MG63 (cell line): Measurements from ENCODE around the gene JAZF1. TPM values are rescaled to one million over a fixed set of nuclear protein-coding genes. Genes with fewer than 3 reads are reported as not detected.
"Not testable (repeated sequence)": the region's sequence is repeated elsewhere in the genome, so short reads cannot be mapped to it uniquely, and the experiment has no call there.

Experiments
- DNase-seq: peaks from one replicate; pipeline ENCODE4 v3.0.0-alpha.2; 2020
- H3K27me3 ChIP-seq: fragments of 250-450 bp; sonication (Bioruptor Pico); 2 replicates; pipeline ENCODE4 v1.5.1; 2020; ENCODE audit warnings: mild to moderate bottlenecking, moderate library complexity
- H3K36me3 ChIP-seq: fragments of 250-450 bp; sonication (Bioruptor Pico); 2 replicates; pipeline ENCODE4 v1.5.1; 2020; ENCODE audit warnings: mild to moderate bottlenecking, moderate library complexity
- H3K4me3 ChIP-seq: fragments of 250-450 bp; sonication (Bioruptor Pico); 2 replicates; pipeline ENCODE4 v1.5.1; 2020; ENCODE audit warnings: mild to moderate bottlenecking, moderate library complexity
- H3K9me3 ChIP-seq: fragments of 250-450 bp; sonication (Bioruptor Pico); 2 replicates; pipeline ENCODE4 v1.5.1; 2020; ENCODE audit warnings: mild to moderate bottlenecking, moderate library complexity
- total RNA-seq: library from RNA; depleted of rRNA; stranded (reverse); fragments of >200 nt; shearing (Covaris generic); gene quantifications from 2 replicates; pipeline ENCODE4 v1.2.3, GENCODE V29; 2014; ENCODE audit warnings: low replicate concordance

The JAZF1 gene
- total RNA-seq, 1 experiment from 2014 or later, result 7.6 TPM

- H3K36me3 ChIP-seq, result no peaks in the 10 kb centered on the region
- no peaks in the 10 kb centered on the region for H3K9me3 ChIP-seq
- DNase-seq, result no peak
- H3K27me3 ChIP-seq, result no peaks in the 10 kb centered on the region
- no peak overlapping the region for H3K4me3 ChIP-seq
Measured at GRCh38 chr7:27936047-27936767, 244.4 kb downstream of the JAZF1 start.

- Histone ChIP-seq H3K36me3 (no peaks in the 10 kb centered on the region), H3K4me3 (no peak overlapping the region), H3K27me3 (no peaks in the 10 kb centered on the region), H3K9me3 (no peaks in the 10 kb centered on the region)
- DNase-seq, result peak; percentile 72
Measured at GRCh38 chr7:27933671-27934565, 246.7 kb downstream of the JAZF1 start.

- H3K27me3 ChIP-seq, result no peaks in the 10 kb centered on the region
- no peak overlapping the region for H3K4me3 ChIP-seq
- H3K36me3 ChIP-seq, result no peaks in the 10 kb centered on the region
- no peak for DNase-seq
- no peaks in the 10 kb centered on the region for H3K9me3 ChIP-seq
Measured at GRCh38 chr7:27930910-27931476, 249.6 kb downstream of the JAZF1 start.

- DNase-seq, result no peak
- no peak overlapping the region for H3K4me3 ChIP-seq
- H3K36me3 ChIP-seq, result no peaks in the 10 kb centered on the region
- H3K27me3 ChIP-seq, result no peaks in the 10 kb centered on the region
- H3K9me3 ChIP-seq, result no peaks in the 10 kb centered on the region
Measured at GRCh38 chr7:27929127-27929526, 251.5 kb downstream of the JAZF1 start.

GRCh38 chr7:27928001-27928400, 252.6 kb downstream of the JAZF1 start:
- Histone ChIP-seq H3K9me3 (no peaks in the 10 kb centered on the region), H3K27me3 (no peaks in the 10 kb centered on the region), H3K4me3 (no peak overlapping the region), H3K36me3 (no peaks in the 10 kb centered on the region)
- DNase-seq, result no peak

- no peaks in the 10 kb centered on the region for H3K27me3 ChIP-seq
- no peaks in the 10 kb centered on the region for H3K36me3 ChIP-seq
- H3K9me3 ChIP-seq, result no peaks in the 10 kb centered on the region
- no peak for DNase-seq
- no peak overlapping the region for H3K4me3 ChIP-seq
Measured at GRCh38 chr7:27925573-27926201, 254.9 kb downstream of the JAZF1 start.

GRCh38 chr7:27923642-27923980, 257.0 kb downstream of the JAZF1 start:
- no peak for DNase-seq
- H3K9me3 ChIP-seq, result no peaks in the 10 kb centered on the region
- H3K36me3 ChIP-seq, result no peaks in the 10 kb centered on the region
- no peaks in the 10 kb centered on the region for H3K27me3 ChIP-seq
- H3K4me3 ChIP-seq, result no peak overlapping the region

GRCh38 chr7:27922907-27923641, 257.5 kb downstream of the JAZF1 start:
- Histone ChIP-seq H3K4me3 (no peak overlapping the region), H3K9me3 (no peaks in the 10 kb centered on the region)
- DNase-seq, result no peak

GRCh38 chr7:27922389-27922788, 258.2 kb downstream of the JAZF1 start:
- not testable (repeated sequence) for H3K9me3 ChIP-seq, DNase-seq, H3K4me3 ChIP-seq, H3K27me3 ChIP-seq, H3K36me3 ChIP-seq

More at GRCh38 chr7:27922907-27923641, 257.5 kb downstream of the JAZF1 start:
- H3K36me3 ChIP-seq, result no peaks in the 10 kb centered on the region
- no peaks in the 10 kb centered on the region for H3K27me3 ChIP-seq

- peak; percentile 43 for DNase-seq
- Histone ChIP-seq H3K27me3 (no peaks in the 10 kb centered on the region), H3K36me3 (no peaks in the 10 kb centered on the region), H3K4me3 (no peak overlapping the region), H3K9me3 (no peaks in the 10 kb centered on the region)
Measured at GRCh38 chr7:27921081-27921836, 259.3 kb downstream of the JAZF1 start.

GRCh38 chr7:27920281-27920946, 260.2 kb downstream of the JAZF1 start:
- Histone ChIP-seq H3K9me3 (no peaks in the 10 kb centered on the region), H3K36me3 (no peaks in the 10 kb centered on the region), H3K4me3 (no peak overlapping the region), H3K27me3 (no peaks in the 10 kb centered on the region)
- DNase-seq, result no peak

- Histone ChIP-seq H3K27me3 (no peaks in the 10 kb centered on the region), H3K9me3 (no peaks in the 10 kb centered on the region), H3K4me3 (no peak overlapping the region), H3K36me3 (no peaks in the 10 kb centered on the region; the same call in 1 of the 2 replicates)
- no peak for DNase-seq
Measured at GRCh38 chr7:27918503-27918902, 262.1 kb downstream of the JAZF1 start.

GRCh38 chr7:27917774-27918314, 262.8 kb downstream of the JAZF1 start:
- no peaks in the 10 kb centered on the region for H3K27me3 ChIP-seq
- no peak overlapping the region for H3K4me3 ChIP-seq
- H3K36me3 ChIP-seq, result no peaks in the 10 kb centered on the region; the same call in 1 of the 2 replicates
- no peak for DNase-seq
- no peaks in the 10 kb centered on the region for H3K9me3 ChIP-seq

GRCh38 chr7:27917119-27917518, 263.5 kb downstream of the JAZF1 start:
- DNase-seq, result no peak
- Histone ChIP-seq H3K36me3 (no peaks in the 10 kb centered on the region; the same call in 1 of the 2 replicates), H3K27me3 (no peaks in the 10 kb centered on the region), H3K4me3 (no peak overlapping the region), H3K9me3 (no peaks in the 10 kb centered on the region)

- DNase-seq, result no peak
- Histone ChIP-seq H3K9me3 (no peaks in the 10 kb centered on the region), H3K36me3 (no peaks in the 10 kb centered on the region; the same call in 1 of the 2 replicates), H3K4me3 (no peak overlapping the region), H3K27me3 (no peaks in the 10 kb centered on the region)
Measured at GRCh38 chr7:27916372-27916771, 264.2 kb downstream of the JAZF1 start.
